Epithelial cell of prostate (primary cell): Measurements from ENCODE around the gene UPK1A.
"Not testable (repeated sequence)": the region's sequence is repeated elsewhere in the genome, so short reads cannot be mapped to it uniquely, and the experiment has no call there.

ENCODE experiments used
- DNase-seq: peaks from one replicate; pipeline ENCODE4 v3.0.0-alpha.2; 2011; ENCODE audit warnings: low read depth, low spot score
- H3K27ac ChIP-seq: fragments of 450-650 bp; 2 replicates; pipeline ENCODE4 v1.5.1; 2017; ENCODE audit warnings: mild to moderate bottlenecking

The UPK1A gene

GRCh38 chr19:35715981-35716800 is 49.9 kb downstream of the UPK1A start:
- H3K27ac ChIP-seq = peak overlapping the region; percentile 85
- DNase-seq = no peak

DNA sequence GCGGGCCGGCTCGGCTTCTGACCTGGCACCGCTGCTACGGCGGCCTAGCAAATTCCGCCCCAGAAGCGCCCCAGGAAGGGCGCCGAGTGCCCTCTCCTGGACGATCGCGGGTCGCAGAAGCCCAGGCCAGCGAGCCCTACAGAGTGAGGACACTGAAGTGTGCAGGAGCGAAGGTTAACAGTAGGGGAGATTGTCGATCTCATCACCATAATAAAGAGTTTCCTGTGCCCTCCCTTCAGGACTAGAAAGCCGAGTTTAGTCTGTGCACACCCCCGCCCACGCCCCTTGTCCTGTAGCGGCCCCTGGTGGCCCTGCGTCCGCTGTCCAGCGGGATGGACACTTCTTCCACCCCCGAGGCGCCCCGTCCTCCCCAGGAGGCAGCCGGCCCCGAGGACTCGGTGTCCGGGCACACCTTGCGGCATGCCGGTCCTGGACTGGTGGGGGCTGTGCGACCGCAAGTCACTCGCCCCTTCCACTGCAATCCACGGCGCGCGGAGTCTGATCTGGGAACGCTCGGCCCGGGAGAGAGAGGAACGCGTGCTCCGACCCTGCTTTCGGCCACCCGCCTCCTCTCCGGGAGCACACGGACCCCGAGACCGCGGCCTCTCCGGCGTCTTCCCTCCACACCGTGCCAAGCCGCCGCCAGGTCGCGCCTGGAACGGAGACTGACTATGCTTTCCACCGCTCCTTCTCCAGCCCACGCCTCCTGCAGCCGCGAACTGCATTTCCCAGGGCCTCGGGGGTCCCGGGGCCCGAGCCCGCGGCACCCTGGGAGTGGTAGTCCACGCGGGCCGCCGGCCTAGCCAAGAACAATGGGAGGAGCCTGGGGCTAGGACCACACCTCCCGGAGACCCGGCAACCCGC is 50.7 kb downstream of the UPK1A start:
- peak overlapping the region; percentile 85 for H3K27ac ChIP-seq
- DNase-seq = peak; percentile 55

DNA sequence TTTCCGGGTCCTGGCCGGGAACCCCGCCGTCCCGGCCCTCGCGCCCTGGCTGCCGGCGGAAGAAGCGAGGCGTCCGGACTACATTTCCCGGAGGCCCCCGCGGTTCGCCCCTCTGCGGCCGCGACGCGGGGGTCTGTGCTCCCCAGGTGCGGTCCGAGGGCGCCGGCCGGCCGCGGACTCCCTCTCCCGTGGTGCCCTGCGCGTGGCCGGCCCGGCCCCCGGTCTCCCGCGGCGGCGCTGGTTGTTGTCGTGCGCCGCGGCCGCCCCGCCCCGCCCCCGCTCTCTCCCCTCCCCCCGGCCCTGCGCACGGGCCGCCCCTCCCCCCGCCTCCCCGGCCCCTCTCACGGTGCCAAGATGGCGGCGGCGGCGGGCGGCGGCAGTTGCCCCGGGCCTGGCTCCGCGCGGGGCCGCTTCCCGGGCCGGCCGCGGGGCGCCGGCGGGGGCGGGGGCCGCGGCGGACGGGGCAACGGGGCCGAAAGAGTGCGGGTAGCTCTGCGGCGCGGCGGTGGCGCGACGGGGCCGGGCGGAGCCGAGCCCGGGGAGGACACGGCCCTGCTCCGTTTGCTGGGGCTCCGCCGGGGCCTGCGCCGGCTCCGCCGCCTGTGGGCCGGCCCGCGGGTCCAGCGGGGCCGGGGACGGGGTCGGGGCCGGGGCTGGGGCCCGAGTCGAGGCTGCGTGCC is 51.5 kb downstream of the UPK1A start, which contains the start of gene KMT2B:
Gene KMT2B, plus strand, starts transcription at position 339 of the 680 bp plus-strand sequence. Its CDS starts 16 bp downstream, at position 355.
- peak within 1 kb of the TSS; percentile 85 for H3K27ac ChIP-seq
- no peak for DNase-seq

DNA sequence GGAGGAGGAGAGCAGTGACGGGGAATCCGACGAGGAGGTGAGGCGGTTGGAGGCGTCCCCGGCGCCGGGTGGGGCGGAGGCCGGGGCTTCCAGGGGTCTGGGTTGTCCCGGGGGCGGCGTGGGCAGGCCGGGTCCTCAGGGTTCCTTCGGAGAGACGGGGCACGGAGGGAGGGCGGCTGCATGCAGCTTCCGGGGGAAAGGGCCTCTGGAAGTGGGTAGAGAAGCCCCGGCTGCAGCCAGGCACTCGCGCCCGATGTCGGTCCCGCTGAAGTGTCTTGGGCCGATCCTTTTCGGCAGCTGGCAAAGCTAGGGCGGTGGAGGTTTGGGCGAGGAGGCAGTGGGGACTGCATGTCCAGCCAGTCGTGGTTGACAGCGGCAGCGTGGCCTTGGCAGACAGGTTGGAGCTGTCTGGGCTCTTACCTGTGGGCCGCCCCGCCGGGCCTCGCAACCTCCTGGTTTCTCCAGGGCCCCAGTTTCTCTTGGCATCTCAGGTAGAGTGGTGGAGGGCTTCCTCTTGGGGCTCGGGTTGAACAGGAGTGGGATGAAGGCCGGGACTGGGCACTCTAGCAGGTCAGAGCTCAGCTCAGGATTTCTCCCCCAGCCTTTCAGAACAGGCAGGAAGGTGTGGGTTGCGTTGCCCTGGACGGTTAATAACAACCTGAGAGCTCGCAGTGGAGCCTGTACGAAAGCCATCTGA is 52.2 kb downstream of the UPK1A start:
- peak overlapping the region; percentile 85 for H3K27ac ChIP-seq
- DNase-seq = no peak

- H3K27ac ChIP-seq = no peak overlapping the region
Measured at GRCh38 chr19:35719402-35720162, 53.3 kb downstream of the UPK1A start.

DNA sequence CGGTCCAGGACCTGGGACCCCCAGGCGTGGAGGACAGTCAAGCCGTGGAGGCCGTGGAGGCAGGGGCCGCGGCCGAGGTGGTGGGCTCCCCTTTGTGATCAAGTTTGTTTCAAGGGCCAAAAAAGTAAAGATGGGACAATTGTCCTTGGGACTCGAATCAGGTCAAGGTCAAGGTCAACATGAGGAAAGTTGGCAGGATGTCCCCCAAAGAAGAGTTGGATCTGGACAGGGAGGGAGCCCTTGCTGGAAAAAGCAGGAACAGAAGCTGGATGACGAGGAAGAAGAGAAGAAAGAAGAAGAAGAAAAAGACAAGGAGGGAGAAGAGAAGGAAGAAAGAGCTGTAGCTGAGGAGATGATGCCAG is 53.8 kb downstream of the UPK1A start:
- no peak overlapping the region for H3K27ac ChIP-seq
- no peak for DNase-seq

More at GRCh38 chr19:35719402-35720162, 53.3 kb downstream of the UPK1A start:
- no peak for DNase-seq

- H3K27ac ChIP-seq = no peak overlapping the region
- DNase-seq = no peak
Measured at GRCh38 chr19:35720648-35721047, 54.3 kb downstream of the UPK1A start.

DNA sequence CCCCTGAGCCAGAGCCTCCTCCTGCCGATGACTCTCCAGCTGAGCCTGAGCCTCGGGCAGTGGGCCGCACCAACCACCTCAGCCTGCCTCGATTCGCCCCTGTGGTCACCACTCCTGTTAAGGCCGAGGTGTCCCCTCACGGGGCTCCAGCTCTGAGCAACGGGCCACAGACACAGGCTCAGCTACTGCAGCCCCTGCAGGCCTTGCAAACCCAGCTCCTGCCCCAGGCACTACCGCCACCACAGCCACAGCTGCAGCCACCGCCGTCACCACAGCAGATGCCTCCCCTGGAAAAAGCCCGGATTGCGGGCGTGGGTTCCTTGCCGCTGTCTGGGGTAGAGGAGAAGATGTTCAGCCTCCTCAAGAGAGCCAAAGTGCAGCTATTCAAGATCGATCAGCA is 55.1 kb downstream of the UPK1A start:
- no peak for DNase-seq
- no peak overlapping the region for H3K27ac ChIP-seq

DNA sequence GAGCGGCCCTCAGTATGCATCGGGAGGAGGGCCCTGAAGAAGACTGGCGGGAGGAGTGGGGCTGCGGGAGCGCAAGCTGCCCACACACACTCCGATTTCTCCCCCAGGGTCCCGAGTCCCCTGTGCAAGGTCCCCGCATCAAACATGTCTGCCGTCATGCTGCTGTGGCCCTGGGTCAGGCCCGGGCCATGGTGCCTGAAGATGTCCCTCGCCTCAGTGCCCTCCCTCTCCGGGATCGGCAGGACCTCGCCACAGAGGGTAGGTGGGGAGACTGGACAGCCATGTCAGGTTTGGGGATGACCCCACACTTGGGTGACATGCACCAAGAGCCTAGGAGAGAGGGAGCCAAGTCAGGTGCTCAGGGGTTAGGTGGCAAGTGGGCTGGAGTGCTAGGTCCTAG is 56.1 kb downstream of the UPK1A start:
- DNase-seq = no peak

GRCh38 chr19:35722897-35723296 is 56.6 kb downstream of the UPK1A start:
- no peak overlapping the region for H3K27ac ChIP-seq
- DNase-seq = no peak

More for the DNA sequence above, 56.1 kb downstream of the UPK1A start:
- no peak overlapping the region for H3K27ac ChIP-seq

DNA sequence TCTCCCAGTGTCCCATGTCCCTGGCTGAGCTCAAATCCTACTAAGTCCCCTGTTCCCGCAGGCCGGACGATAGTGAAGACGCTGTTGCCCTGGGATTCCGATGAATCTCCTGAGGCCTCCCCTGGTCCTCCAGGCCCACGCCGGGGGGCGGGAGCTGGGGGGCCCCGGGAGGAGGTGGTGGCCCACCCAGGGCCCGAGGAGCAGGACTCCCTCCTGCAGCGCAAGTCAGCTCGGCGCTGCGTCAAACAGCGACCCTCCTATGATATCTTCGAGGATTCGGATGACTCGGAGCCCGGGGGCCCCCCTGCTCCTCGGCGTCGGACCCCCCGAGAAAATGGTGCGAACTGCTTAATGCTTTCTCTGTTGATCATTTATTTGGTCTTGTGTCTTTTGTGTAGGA is 57.4 kb downstream of the UPK1A start:
- no peak overlapping the region for H3K27ac ChIP-seq
- no peak for DNase-seq

DNA sequence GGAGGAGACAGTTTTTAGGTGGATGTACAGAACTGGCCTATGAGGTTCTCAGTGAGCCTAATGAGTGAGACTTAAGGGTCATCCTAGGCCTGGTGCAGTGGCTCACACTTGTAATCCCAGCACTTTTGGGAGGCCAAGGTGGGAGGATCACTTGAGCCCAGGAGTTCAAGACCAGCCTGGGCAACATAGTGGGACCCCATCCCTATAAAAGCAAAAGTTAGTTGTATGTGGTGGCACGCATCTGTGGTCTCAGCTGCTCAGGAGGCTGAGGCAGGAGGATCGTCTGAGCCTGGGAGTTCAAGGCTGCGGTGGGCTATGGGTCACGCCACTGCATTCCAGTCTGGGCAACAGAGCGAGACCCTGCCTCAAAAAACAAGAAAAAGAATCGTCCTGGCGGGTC is 57.8 kb downstream of the UPK1A start:
- not testable (repeated sequence) for DNase-seq, H3K27ac ChIP-seq

DNA sequence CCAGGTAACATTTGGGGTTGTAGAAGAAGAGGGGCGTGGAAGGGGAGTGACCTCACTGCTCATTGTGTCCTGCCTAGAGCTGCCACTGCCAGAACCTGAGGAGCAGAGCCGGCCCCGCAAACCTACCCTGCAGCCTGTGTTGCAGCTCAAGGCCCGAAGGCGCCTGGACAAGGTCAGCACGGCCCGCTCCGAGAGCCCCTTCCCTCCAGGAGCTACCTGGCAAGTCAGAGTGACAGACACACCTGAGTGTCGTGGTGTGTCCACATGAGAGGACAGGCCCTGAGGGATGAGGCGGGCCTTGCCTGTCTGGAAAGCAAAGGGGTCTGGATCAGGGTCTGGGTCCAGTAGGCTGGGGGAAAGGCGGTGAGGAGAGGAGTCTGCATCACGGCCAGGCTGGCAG is 58.2 kb downstream of the UPK1A start:
- DNase-seq = no peak
- H3K27ac ChIP-seq = no peak overlapping the region

DNA sequence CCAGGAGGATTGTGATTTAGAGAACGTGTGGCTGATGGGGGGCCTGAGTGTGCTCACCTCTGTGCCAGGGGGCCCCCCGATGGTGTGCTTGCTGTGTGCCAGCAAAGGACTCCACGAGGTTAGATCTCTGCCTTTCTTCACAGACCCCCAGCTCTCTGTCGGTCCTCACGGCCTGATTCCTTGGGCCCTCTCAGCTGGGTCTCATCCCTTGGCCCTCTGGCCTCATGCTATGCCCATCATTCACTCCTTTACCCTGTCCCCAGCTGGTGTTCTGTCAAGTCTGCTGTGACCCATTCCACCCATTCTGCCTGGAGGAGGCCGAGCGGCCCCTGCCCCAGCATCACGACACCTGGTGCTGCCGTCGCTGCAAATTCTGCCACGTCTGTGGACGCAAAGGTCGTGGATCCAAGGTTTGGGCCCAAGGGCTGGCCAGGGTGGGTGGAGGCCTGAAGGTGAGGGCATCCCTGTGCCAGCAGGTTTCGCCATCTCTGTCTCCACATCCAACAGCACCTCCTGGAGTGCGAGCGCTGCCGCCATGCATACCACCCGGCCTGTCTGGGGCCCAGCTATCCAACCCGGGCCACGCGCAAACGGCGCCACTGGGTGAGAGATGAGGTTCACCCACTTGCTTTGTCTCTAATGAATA is 59.0 kb downstream of the UPK1A start:
- no peak for DNase-seq
- H3K27ac ChIP-seq = no peak overlapping the region

- no peak overlapping the region for H3K27ac ChIP-seq
- no peak for DNase-seq
Measured at GRCh38 chr19:35727053-35727955, 61.0 kb downstream of the UPK1A start.
